Pons (tissue), 1 donor: Measurements from ENCODE around the gene TGFBR2.
"Not testable (repeated sequence)": the region's sequence is repeated elsewhere in the genome, so short reads cannot be mapped to it uniquely, and the experiment has no call there.

Source experiments
- DNase-seq: peaks from one replicate; pipeline ENCODE4 v3.0.0-alpha.2; 2016; ENCODE audit warnings: low spot score

TGFBR2 gene

DNA sequence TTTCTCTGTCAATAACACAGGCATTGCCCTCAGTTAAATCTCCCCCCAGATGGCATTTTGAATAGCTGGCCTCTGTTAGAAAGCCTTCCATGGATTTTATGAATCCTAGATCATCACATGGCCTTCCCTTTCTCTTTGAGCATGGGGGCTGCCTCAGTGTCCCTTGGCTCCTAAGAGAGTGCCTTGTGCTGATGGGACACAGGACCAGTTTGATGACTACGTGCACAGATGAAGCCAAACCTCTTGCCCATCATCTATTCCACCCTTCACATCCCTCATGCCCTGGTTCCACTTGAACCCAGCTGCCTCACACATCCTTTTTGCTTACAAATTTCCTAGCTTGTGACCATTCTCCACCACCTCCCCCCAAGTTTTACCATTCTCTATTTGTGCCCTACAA is 12.9 kb downstream of the TGFBR2 start:
- DNase-seq: no peak

DNA sequence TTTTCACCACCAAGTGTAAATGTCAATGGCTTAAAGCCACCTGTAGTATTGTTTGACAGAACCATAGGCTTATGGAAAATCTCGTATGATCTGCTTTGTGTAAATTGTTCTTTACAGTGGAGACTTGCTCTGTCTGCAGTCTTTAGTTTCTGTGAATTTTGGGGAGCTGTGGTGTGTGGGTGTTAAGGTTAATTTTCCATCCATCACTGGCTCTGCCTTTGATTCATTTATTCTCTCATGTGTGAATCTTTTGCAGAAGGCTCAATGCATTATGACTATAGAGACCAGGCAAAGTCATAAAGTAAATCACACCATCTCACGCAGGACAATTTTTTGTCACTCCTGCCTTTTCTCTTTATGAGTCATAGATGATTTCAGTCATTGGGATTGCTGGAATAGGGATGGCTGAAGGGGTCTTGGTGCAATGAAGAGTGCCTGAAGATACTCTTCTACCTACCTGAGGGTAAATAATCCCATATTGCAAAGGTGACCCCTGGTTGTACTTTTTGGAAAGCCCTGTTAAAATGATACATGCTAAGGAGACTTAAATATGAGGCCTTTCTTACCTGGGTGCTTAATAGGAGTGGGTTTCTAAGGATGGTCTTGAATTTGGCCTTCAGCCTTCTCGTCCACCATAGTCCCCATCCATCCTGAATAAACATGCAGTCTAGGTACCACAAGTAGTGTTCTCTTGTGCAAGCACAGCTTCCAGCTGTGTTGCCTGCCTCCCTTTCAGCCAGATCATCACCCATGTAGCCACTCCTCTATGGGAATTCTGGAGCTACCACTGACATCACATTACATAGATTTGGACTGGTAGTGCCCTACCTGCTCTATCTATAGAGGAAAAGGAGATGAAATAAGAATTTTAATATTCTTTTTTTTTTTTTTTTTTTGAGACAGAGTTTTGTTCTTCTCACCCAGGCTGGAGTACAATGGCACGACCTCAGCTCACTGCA is 14.3 kb downstream of the TGFBR2 start:
- DNase-seq: no peak

DNA sequence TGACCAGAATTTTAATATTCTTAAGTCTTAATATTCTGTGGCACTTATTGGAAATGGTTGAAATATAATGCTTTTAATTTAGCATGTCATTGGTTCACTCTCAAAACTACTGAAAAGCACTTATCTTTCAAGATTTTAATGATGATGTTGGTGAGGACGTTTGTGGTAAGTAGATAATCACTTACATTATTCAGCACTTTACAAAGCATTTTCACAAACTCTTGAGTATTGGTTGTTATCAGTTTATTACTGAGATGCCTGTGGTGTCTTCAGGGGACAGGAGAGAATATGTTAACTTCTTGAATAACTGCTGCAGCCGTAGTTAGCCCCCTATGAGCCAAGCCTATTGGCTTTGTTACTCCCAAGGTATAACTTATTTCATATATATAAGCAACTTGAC is 15.2 kb downstream of the TGFBR2 start:
- no peak for DNase-seq

GRCh38 chr3:30622047-30622545 is 15.7 kb downstream of the TGFBR2 start:
- DNase-seq: no peak

DNA sequence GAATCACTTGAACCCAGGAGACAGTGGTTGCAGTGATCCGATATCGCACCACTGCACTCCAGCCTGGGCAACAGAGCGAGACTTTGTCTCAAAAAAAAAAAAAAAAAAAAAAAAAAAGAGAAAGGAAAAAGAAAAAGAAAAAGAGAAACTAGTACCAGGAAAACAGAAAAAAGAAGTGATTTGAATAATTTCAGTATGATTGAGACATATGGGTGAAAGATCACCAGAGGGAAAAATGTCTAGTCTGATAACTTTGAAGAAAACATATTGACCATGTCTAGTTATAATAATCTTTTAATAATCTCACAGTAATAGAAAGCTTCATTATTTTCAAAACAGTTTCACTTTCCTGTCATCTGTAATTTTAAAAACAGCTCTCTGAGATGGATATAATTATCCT is 16.4 kb downstream of the TGFBR2 start:
- no peak for DNase-seq

DNA sequence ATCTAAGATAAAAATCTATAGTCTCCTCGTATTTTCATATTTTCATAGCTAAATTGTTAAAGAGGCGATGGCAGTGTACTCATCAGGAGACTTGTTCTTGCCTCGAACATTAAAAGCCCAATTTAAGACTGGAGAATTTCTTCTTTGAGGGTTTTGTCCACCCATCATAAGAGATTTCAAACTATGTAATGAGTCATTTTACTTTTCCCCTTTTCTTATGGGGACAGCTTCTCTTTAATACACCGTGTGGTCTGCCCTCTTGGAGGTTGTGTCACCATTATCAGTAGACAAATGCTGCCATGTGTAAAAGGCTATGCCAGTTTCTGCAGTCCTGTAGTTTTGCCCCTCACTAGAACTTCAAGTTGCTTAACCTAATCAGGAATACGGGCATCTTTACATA is 16.9 kb downstream of the TGFBR2 start:
- no peak for DNase-seq

DNA sequence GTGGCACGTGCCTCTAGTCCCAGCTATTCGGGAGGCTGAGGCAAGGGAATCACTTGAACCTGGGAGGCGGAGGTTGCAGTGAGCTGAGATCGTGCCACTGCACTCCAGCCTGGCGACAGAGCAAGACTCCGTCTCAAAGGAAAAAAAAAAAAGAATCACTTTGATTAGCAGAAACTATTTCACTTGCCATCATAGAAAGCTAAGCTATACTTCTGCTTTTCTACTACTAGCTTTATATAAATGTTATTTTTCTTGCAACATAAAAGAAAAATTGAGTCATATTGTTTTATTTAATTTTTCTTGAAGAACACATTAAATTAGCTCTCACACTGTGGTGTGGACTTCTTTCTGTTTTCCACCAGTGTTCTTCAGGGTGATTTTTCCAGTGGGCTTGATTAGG is 18.1 kb downstream of the TGFBR2 start:
- DNase-seq: not testable (repeated sequence)

GRCh38 chr3:30625541-30626438 is 19.4 kb downstream of the TGFBR2 start:
- DNase-seq: no peak

DNA sequence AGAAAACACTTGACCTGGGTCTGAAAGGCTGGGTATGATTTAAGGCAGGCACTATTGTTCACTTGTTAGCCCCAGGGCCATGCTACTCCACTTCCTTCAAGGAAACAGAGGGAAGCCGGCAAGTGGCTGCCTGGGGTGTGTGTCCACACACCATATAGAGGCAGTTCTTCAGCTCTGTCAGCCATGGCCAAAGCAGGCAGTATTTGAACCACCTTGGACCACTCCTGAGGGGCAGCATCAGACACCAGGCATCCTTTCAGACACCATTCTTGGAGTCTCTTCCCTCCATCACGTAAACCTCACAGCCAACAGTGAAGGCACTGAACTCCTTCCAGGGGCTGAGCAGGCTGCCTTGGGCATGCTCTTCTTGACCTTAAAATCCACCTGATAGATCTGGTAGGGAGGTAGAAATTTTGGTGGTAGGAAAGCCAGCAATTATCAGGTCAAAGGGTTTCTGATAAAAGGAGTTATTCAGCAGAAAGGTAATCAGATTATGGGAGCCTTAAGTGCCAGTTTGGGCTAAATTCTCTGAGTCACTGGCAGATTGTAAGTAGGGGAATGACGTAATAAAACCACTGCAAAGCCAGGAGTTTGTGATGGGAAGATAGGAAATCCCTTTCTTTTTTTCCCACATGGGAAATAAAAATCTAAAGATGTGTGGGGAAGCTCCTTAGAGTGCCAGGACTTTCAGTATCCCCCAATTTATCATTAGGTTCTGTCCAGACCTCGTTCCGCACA is 20.2 kb downstream of the TGFBR2 start:
- no peak for DNase-seq

DNA sequence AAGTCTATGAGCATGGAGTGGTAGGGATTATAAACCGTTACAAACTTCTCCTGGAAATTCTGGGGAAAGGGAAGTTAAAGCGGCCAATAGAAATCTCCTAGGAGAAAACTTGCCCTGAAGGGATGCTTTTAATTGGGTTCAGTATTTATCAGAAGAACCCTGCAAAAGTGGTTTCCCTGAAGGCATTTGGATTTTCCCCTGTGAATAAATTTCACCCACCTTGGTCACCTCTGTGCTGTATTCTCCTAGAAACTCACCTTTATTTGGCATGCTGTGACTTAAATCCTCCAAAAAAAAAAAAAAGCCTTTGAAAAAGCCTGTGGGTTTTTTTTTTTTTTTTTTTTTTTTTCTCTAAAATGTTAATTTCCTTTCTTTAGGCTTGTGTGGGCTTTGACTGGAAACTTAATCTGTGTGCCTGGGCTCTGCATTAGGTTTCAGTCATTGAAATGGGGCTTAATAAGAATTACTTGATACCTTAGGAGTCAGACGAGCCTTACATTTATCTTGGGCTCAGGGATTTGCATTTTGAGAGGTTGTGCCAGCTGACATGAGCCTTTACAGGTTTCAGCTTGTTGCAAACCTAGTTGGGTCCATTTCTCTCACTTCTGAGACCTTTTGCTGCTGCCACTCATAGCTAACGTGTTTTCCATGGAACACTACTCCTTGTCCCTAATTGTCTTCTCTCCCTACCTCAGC is 22.0 kb downstream of the TGFBR2 start:
- no peak for DNase-seq

DNA sequence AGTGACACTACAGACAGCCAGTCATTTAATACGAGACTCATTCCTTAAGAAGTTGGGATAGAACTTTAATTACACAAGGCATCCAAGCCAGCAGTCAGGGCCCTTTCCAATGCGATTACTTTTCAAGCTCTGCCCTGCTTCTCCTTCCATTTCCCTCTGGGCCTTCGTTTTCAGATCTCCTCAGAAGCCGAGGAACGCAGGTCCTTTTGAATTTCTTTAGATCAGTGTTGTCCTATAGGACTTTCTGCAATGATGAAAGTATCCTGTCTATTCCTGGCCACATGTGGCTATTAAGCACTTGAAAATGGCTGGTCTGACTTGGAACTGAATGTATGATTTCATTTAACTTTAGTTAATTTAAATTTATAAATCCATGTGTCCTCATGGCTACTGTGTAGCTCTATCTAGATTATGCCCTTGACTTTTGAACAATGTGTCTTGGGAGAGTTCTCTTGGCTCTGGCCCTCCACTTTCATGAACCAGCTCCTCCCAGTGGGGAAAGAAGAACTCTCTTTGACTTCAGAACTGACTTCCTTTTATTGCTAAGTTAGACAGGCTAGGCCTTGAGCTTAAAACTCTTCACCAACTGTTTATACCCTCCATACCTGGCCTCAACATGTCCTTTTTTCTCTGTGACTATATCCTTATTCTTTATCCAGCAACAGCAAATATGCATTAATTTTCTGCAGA is 22.6 kb downstream of the TGFBR2 start:
- peak; percentile 77 for DNase-seq

DNA sequence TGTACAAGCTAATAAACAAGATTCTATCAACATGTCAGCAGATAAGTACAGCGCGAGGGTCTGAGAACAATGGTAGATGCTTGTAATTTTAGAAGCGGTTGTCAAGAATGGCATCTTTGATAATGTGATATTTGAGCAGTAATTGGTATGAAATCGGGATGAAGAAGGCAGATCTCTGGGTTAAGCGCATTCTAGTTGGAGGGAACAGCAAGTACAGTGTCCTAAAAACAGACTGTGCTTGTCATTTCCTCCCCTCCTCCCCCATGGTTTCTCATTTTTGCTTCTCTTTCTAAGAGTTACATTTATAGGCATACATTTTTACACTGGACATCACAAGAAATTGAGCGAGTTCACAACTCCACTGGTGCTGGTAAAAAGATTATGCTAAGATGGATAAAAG is 23.3 kb downstream of the TGFBR2 start:
- DNase-seq: no peak

DNA sequence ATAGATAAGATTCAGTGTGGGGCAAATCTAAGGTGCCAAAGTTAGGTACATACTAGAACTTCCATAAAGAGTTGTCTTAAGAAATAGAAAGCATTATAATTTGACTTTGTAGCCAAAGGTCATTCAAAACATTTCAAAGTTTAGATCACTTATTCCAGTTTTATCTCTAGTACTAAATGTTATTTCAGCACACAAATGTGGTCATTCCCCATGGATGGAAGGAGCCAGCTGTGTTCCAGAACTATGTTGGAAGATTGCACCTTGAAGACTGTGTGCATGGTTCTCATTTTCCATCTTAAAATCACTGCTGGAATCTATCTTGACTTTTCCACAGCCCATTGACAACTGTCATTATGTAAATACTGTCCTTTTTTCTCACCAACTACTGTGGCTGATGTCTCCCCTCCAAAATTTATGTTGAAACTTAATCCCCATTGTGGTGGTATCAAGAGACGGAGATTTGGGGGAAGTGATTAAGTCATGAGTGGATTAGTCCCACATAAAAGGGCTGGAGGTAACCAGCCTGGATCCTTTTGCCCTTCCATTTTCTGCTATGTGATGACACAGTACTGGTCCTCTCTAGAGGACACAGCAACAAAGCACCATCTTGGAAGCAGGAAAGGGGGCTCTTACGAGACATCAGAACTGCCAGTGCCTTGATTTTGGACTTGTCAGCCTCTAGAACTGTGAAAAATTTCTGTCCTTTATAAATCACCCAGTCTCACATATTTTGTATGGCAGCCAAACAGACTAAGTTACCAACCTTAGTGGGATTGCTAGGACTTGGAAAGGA is 24.0 kb downstream of the TGFBR2 start:
- DNase-seq: no peak

GRCh38 chr3:30631243-30631904 is 25.0 kb downstream of the TGFBR2 start:
- DNase-seq: no peak

GRCh38 chr3:30632065-30632464 is 25.7 kb downstream of the TGFBR2 start:
- DNase-seq: no peak

DNA sequence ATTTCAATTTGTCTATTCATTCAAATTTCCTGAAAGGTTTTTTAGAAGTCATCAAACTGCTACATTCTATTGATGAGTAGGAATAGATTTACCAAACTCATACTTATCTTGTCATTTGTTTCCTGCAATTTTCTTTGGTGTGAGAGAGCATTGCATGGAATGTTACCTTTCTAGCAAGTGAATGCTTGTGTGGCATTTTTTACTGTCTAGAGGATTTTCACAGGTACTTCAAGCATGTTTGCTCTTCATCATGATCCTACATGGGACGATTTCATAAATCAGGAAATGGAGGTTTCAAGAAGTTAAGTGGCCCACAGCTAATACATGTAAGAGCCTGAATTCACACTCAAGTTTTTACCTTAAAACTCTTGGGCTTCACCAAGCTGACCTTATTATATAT is 26.1 kb downstream of the TGFBR2 start:
- DNase-seq: no peak

DNA sequence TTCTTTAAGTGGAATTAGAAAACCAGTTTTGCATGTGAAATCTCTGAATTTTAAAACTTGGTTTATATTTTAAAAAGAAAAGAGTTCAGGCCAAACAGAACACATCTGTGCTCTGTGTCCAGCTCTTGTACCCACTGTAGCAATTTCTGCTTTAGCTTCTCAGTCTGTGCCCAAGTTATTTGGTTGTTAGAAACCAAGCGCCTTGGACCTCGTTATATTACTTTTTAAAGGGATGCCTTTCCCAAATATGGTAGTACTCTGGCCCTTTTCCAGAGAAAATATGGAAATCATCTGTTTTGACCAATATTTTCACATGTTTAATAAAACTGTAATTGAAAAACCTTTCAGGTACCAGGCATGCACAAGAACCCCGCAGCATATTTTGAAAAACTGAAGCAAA is 27.3 kb downstream of the TGFBR2 start:
- no peak for DNase-seq

DNA sequence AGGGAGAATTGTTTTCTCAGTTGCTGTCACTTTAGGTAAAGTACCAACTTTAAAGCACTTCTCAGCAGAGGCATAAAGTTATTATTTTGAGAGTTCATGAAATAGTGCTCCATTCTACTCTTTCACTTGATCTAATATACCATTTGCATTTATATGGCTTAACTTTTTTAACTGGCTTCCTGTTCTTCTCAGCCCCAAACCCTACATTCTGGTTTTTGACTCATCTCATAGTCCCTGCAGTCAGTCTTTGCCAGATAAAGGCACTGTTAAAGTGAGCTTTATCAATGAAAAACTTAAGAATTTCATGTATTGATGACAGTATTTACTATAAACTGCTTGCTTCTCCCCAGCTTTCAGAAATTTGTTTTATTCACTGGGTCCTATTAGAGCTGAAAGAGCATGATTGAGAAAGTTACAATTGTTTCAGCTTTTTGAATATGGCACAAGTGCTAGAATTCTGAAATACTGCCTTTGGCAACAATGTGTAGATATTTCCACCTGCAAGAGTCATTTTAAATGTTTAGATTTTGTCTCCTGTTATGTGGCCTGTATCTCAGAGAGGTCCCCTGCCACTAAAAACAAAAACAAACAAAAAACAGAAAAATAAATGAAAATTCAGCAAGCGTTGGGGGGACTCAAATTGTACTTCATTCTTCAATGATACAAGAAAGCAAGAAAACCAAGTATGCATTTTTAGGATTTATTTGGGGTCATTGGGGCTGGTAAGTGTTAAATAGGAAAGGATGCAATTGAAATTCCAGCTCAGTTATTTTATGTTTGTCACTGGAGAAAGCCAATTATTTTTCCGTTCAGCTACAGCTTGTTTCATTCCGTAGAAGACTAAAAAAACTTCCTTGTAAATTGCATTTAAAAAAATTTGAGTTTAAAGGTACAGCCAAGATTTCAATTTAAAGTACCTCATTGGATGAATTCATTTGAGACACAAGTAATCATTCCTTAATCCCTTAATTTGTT is 28.6 kb downstream of the TGFBR2 start:
- DNase-seq: no peak
